ENCODE results near the gene HBP1. TPM values are rescaled to one million over a fixed set of nuclear protein-coding genes. Genes with fewer than 3 reads are reported as not detected.
"Not testable (repeated sequence)": the region's sequence is repeated elsewhere in the genome, so short reads cannot be mapped to it uniquely, and the experiment has no call there.

The HBP1 gene
- polyA plus RNA-seq, 3 donors = 105 to 133 (median 110) TPM

GRCh38 chr7:107148721-107149120, 20.1 kb upstream of the HBP1 start:
- no peak for DNase-seq

GRCh38 chr7:107149863-107150262, 18.9 kb upstream of the HBP1 start:
- DNase-seq = no peak

GRCh38 chr7:107150375-107151073, 18.3 kb upstream of the HBP1 start:
- DNase-seq = peak; percentile 71

- no peak for DNase-seq
These were observed 17.3 kb upstream of the HBP1 start for GRCh38 chr7:107151538-107151937.

- no peak for DNase-seq
These were observed 16.8 kb upstream of the HBP1 start for GRCh38 chr7:107152011-107152410.

GRCh38 chr7:107154826-107155225, 14.0 kb upstream of the HBP1 start:
- no peak for DNase-seq

GRCh38 chr7:107155726-107156125, 13.1 kb upstream of the HBP1 start:
- not testable (repeated sequence) for DNase-seq

- no peak for DNase-seq
These were observed 11.7 kb upstream of the HBP1 start for GRCh38 chr7:107157091-107157490.

GRCh38 chr7:107158028-107158427, 10.8 kb upstream of the HBP1 start:
- DNase-seq = no peak

GRCh38 chr7:107160389-107160788, 8.4 kb upstream of the HBP1 start:
- no peak for DNase-seq

- DNase-seq = no peak
These were observed 7.4 kb upstream of the HBP1 start for GRCh38 chr7:107161415-107161814.

GRCh38 chr7:107162475-107162874, 6.3 kb upstream of the HBP1 start:
- DNase-seq = no peak

- DNase-seq = no peak
These were observed 4.7 kb upstream of the HBP1 start for GRCh38 chr7:107164092-107164491.

GRCh38 chr7:107165341-107165740, 3.5 kb upstream of the HBP1 start:
- no peak for DNase-seq

GRCh38 chr7:107166736-107167426, 1.9 kb upstream of the HBP1 start:
- DNase-seq = no peak

GRCh38 chr7:107167483-107168232, 1.1 kb upstream of the HBP1 start:
- DNase-seq = peak; percentile 73

- DNase-seq = peak; percentile 96
These were observed 582 bp downstream of the HBP1 start for GRCh38 chr7:107169120-107170050.

- DNase-seq = no peak
These were observed 1.5 kb downstream of the HBP1 start for GRCh38 chr7:107170051-107170915.

GRCh38 chr7:107171496-107171895, 2.7 kb downstream of the HBP1 start:
- DNase-seq = no peak

- DNase-seq = no peak
These were observed 3.7 kb downstream of the HBP1 start for GRCh38 chr7:107172276-107173032.

Measured in renal pelvis (tissue), 4 donors.